Endothelial cell of umbilical vein (primary cell): ENCODE measurements around the gene APOBEC3C.
"Not testable (repeated sequence)": the region's sequence is repeated elsewhere in the genome, so short reads cannot be mapped to it uniquely, and the experiment has no call there.

Experiments
- CTCF ChIP-seq, 2 donors: IDR thresholded peaks; 1 replicate in 1 of 2; 2 replicates in 1 of 2; pipeline ENCODE4 v1.5.1; 2011; ENCODE audit warnings: low read length in 2 of 2, mild to moderate bottlenecking in 2 of 2, moderate library complexity in 2 of 2, control low read depth in 1 of 2, inconsistent platforms in 1 of 2, low read depth in 1 of 2; ENCODE audit not compliant: insufficient read depth in 1 of 2; ENCODE audit errors: extremely low read depth in 1 of 2
- EZH2 ChIP-seq: IDR thresholded peaks from 2 replicates; pipeline ENCODE4 v1.6.1; 2012; ENCODE audit warnings: borderline replicate concordance, low read depth, mild to moderate bottlenecking, moderate library complexity, low read length, inconsistent platforms; ENCODE audit not compliant: severe bottlenecking
- FOS ChIP-seq: IDR thresholded peaks from 2 replicates; pipeline ENCODE4 v1.6.1; 2011; ENCODE audit warnings: mild to moderate bottlenecking, low read length, moderate library complexity, borderline replicate concordance; ENCODE audit not compliant: insufficient read depth
- GATA2 ChIP-seq: IDR thresholded peaks from 2 replicates; pipeline ENCODE4 v1.7.0; 2011; ENCODE audit warnings: low read depth, mild to moderate bottlenecking, moderate library complexity, mixed read lengths, low read length; ENCODE audit not compliant: insufficient read length, insufficient read depth
- JUN ChIP-seq: IDR thresholded peaks from 2 replicates; pipeline ENCODE4 v1.6.1; 2011; ENCODE audit warnings: borderline replicate concordance, low read depth; ENCODE audit not compliant: insufficient read length, insufficient read depth
- MYC ChIP-seq: IDR thresholded peaks from one replicate; pipeline ENCODE4 v1.6.1; 2011; ENCODE audit warnings: mild to moderate bottlenecking, low read depth, low read length
- POLR2A ChIP-seq: IDR thresholded peaks from 2 replicates; pipeline ENCODE4 v1.6.1; 2012; ENCODE audit warnings: low read depth, mild to moderate bottlenecking, control low read depth, low read length
- POLR2AphosphoS5 ChIP-seq: IDR thresholded peaks from 2 replicates; pipeline ENCODE4 v1.6.1; 2012; ENCODE audit warnings: low read depth, mild to moderate bottlenecking, control low read depth, low read length, moderate library complexity; ENCODE audit not compliant: insufficient read depth
- TF ChIP-seq, protein P1 (sequence below): IDR thresholded peaks from 2 replicates; pipeline ENCODE4 v1.6.1; 2011; ENCODE audit not compliant: insufficient read depth, insufficient read length

DNA sequence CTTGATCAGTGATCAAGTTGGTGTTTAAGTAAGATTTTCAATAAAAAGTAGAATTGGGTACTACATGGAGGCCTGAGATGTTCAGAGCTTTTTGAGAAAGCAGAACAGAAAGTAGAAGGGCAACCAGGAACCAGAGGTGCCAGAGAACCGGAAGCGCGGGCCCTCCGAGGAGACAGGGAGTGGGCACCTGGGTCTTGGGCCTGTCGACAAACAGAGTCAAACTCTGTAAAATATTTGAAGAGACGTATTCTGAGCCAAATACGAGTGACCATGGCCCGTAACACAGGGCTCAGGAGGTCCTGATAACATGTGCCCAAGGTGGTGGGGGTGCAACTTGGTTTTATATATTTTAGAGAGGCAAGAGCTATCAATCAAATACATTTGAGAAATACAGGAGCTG, 49.8 kb downstream of the APOBEC3C start:
- TF ChIP-seq CTCF (IDR thresholded peaks at IDR 0.05; ENCODE audit: extremely low read depth in 1 of 2, insufficient read depth in 1 of 2, low read depth in 1 of 2, low read length in 2 of 2); POLR2A; JUN; FOS; POLR2AphosphoS5; EZH2; MYC; GATA2: not testable (repeated sequence)
- TF ChIP-seq, protein P1, sequence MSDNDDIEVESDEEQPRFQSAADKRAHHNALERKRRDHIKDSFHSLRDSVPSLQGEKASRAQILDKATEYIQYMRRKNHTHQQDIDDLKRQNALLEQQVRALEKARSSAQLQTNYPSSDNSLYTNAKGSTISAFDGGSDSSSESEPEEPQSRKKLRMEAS = not testable (repeated sequence)
